ENCODE measurements around the gene CRIM1. TPM values are rescaled to one million over a fixed set of nuclear protein-coding genes. Genes with fewer than 3 reads are reported as not detected.
A peak's percentile ranks its signal among the peaks of the same experiment; 100 is the strongest.

The CRIM1 gene
- total and polyA plus RNA-seq, 2 experiments from 2014 or later: 10.5 to 36.4 TPM

- no peak for TF ChIP-seq REST (IDR thresholded peaks at IDR 0.05; ENCODE audit: unreplicated experiment)
- TF ChIP-seq, protein P1, sequence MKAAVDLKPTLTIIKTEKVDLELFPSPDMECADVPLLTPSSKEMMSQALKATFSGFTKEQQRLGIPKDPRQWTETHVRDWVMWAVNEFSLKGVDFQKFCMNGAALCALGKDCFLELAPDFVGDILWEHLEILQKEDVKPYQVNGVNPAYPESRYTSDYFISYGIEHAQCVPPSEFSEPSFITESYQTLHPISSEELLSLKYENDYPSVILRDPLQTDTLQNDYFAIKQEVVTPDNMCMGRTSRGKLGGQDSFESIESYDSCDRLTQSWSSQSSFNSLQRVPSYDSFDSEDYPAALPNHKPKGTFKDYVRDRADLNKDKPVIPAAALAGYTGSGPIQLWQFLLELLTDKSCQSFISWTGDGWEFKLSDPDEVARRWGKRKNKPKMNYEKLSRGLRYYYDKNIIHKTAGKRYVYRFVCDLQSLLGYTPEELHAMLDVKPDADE (IDR thresholded peaks at IDR 0.05): no peak
Observed at GRCh38 chr2:36354811-36355150, 797 bp upstream of the CRIM1 start (continued).

GRCh38 chr2:36355890-36356297 is 316 bp downstream of the CRIM1 start:
- no peak overlapping the region for H3K27ac ChIP-seq (ENCODE audit: low read depth)
- H3K9me3 Mint-ChIP-seq: no peaks in the 10 kb centered on the region
- no peak overlapping the region for H3K27ac Mint-ChIP-seq

More at GRCh38 chr2:36355890-36356297, 316 bp downstream of the CRIM1 start:
- H3K4me1 Mint-ChIP-seq: peaks cover 59% of the 10 kb centered on the region
- peaks cover 26% of the 10 kb centered on the region for H3K27me3 Mint-ChIP-seq (ENCODE audit: insufficient read depth, low read depth, poor library complexity)
- peak overlapping the region; percentile 93; the same call in 2 of the 3 replicates for H3K4me3 Mint-ChIP-seq
- DNase-seq (ENCODE audit: low spot score) (peak; percentile 53), ATAC-seq (peak; percentile 8)
- Histone ChIP-seq H2AFZ (no peak overlapping the region), H3F3A (replicated peaks; ENCODE audit: low read depth) (no peaks in the 10 kb centered on the region), H3K79me2 (replicated peaks; ENCODE audit: insufficient read depth) (peaks cover 68% of the 10 kb centered on the region), H4K20me1 (replicated peaks; ENCODE audit: insufficient read depth) (peaks cover 18% of the 10 kb centered on the region; the same call in 1 of the 2 replicates), H3K4me2 (peak overlapping the region; percentile 96), H3K4me1 (ENCODE audit: insufficient read depth) (peaks cover 57% of the 10 kb centered on the region), H3K36me3 (ENCODE audit: insufficient read depth) (no peaks in the 10 kb centered on the region), H3K9me2 (ENCODE audit: insufficient read depth) (0 out of 2 replicates have a peak, but pooled peaks cover 3% of the 10 kb centered on the region), H3K4me3 (peak overlapping the region; percentile 95), H3K27me3 (ENCODE audit: insufficient read depth) (peaks cover 20% of the 10 kb centered on the region)
- no peaks in the 10 kb centered on the region; the same call in 2 of the 3 replicates for H3K36me3 Mint-ChIP-seq (ENCODE audit: low read depth)
- TF ChIP-seq CREB1 (CRISPR knock-in tag; IDR thresholded peaks at IDR 0.05; ENCODE audit: low read depth): no peak
- no peak for TF ChIP-seq ZNF114 (CRISPR knock-in tag; IDR thresholded peaks at IDR 0.05)
- no peak for TF ChIP-seq STAT1 (IDR thresholded peaks at IDR 0.05; ENCODE audit: unreplicated experiment)
- no peak for TF ChIP-seq POLR2AphosphoS5 (IDR thresholded peaks at IDR 0.05; ENCODE audit: low read depth)
- no peak for TF ChIP-seq EZH2phosphoT487 (IDR thresholded peaks at IDR 0.05; ENCODE audit: unreplicated experiment)
- TF ChIP-seq, protein P1 (IDR thresholded peaks at IDR 0.05): no peak
- TF ChIP-seq, protein P2, sequence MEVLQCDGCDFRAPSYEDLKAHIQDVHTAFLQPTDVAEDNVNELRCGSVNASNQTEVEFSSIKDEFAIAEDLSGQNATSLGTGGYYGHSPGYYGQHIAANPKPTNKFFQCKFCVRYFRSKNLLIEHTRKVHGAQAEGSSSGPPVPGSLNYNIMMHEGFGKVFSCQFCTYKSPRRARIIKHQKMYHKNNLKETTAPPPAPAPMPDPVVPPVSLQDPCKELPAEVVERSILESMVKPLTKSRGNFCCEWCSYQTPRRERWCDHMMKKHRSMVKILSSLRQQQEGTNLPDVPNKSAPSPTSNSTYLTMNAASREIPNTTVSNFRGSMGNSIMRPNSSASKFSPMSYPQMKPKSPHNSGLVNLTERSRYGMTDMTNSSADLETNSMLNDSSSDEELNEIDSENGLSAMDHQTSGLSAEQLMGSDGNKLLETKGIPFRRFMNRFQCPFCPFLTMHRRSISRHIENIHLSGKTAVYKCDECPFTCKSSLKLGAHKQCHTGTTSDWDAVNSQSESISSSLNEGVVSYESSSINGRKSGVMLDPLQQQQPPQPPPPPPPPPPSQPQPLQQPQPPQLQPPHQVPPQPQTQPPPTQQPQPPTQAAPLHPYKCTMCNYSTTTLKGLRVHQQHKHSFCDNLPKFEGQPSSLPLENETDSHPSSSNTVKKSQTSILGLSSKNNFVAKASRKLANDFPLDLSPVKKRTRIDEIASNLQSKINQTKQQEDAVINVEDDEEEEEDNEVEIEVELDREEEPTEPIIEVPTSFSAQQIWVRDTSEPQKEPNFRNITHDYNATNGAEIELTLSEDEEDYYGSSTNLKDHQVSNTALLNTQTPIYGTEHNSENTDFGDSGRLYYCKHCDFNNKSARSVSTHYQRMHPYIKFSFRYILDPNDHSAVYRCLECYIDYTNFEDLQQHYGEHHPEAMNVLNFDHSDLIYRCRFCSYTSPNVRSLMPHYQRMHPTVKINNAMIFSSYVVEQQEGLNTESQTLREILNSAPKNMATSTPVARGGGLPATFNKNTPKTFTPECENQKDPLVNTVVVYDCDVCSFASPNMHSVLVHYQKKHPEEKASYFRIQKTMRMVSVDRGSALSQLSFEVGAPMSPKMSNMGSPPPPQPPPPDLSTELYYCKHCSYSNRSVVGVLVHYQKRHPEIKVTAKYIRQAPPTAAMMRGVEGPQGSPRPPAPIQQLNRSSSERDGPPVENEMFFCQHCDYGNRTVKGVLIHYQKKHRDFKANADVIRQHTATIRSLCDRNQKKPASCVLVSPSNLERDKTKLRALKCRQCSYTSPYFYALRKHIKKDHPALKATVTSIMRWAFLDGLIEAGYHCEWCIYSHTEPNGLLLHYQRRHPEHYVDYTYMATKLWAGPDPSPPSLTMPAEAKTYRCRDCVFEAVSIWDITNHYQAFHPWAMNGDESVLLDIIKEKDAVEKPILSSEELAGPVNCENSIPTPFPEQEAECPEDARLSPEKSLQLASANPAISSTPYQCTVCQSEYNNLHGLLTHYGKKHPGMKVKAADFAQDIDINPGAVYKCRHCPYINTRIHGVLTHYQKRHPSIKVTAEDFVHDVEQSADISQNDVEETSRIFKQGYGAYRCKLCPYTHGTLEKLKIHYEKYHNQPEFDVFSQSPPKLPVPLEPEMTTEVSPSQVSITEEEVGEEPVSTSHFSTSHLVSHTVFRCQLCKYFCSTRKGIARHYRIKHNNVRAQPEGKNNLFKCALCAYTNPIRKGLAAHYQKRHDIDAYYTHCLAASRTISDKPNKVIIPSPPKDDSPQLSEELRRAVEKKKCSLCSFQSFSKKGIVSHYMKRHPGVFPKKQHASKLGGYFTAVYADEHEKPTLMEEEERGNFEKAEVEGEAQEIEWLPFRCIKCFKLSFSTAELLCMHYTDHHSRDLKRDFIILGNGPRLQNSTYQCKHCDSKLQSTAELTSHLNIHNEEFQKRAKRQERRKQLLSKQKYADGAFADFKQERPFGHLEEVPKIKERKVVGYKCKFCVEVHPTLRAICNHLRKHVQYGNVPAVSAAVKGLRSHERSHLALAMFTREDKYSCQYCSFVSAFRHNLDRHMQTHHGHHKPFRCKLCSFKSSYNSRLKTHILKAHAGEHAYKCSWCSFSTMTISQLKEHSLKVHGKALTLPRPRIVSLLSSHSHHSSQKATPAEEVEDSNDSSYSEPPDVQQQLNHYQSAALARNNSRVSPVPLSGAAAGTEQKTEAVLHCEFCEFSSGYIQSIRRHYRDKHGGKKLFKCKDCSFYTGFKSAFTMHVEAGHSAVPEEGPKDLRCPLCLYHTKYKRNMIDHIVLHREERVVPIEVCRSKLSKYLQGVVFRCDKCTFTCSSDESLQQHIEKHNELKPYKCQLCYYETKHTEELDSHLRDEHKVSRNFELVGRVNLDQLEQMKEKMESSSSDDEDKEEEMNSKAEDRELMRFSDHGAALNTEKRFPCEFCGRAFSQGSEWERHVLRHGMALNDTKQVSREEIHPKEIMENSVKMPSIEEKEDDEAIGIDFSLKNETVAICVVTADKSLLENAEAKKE (CRISPR knock-in tag; IDR thresholded peaks at IDR 0.05): no peak
